Neural progenitor cell (in vitro differentiated cells): ENCODE results near the gene CTU2.

Experiments
- EZH2 ChIP-seq: fragments of 200-600 bp; sonication (generic); IDR thresholded peaks from 2 replicates; pipeline ENCODE4 v1.6.1; 2017; ENCODE audit warnings: antibody characterized with exemption, mild to moderate bottlenecking, moderate library complexity
- TF ChIP-seq, protein P1 (sequence below): fragments of 200-600 bp; sonication (generic); IDR thresholded peaks from 2 replicates; pipeline ENCODE4 v1.5.1; 2017; ENCODE audit warnings: antibody characterized with exemption, mild to moderate bottlenecking

DNA sequence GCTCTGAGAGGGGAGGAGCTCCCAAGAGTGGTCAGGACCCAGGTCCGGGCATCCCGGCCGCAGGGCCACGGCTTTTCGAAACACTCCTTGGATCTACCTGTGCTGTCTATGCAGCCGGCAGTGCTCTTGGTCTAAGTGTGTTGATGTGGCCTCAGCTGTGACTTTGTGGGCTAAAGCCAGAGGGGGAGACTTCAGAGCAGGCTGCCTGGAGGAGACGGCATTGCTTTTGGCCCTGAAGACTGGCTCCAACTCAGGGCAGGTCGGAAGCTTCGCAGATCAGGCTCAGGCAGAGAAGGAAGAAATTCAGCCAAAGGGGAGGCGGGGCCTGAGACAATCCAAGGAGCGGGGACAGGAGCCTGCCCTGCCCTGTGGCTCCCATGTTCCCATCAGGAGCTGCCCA, 47.3 kb downstream of the CTU2 start:
- TF ChIP-seq, protein P1, sequence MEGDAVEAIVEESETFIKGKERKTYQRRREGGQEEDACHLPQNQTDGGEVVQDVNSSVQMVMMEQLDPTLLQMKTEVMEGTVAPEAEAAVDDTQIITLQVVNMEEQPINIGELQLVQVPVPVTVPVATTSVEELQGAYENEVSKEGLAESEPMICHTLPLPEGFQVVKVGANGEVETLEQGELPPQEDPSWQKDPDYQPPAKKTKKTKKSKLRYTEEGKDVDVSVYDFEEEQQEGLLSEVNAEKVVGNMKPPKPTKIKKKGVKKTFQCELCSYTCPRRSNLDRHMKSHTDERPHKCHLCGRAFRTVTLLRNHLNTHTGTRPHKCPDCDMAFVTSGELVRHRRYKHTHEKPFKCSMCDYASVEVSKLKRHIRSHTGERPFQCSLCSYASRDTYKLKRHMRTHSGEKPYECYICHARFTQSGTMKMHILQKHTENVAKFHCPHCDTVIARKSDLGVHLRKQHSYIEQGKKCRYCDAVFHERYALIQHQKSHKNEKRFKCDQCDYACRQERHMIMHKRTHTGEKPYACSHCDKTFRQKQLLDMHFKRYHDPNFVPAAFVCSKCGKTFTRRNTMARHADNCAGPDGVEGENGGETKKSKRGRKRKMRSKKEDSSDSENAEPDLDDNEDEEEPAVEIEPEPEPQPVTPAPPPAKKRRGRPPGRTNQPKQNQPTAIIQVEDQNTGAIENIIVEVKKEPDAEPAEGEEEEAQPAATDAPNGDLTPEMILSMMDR: no peak
- no peak for TF ChIP-seq EZH2
